GM21737 (cell line): Measurements from ENCODE around the gene ITPR3.

Experiments used
- ATAC-seq: cut with Tn5 transposase; IDR thresholded peaks from one replicate; pipeline ENCODE4 v1.9.1; 2021; ENCODE audit warnings: mild to moderate bottlenecking, moderate library complexity; ENCODE audit not compliant: unreplicated experiment

Gene ITPR3

GRCh38 chr6:33620856-33621710 is at the start of gene ITPR3:
Gene ITPR3 (plus strand): TSS chr6:33621322. CDS start chr6:33621603, 281 bp downstream.
- peak; percentile 61 for ATAC-seq

- ATAC-seq = no peak
Measured at GRCh38 chr6:33571637-33572316, 49.3 kb upstream of the ITPR3 start.

DNA sequence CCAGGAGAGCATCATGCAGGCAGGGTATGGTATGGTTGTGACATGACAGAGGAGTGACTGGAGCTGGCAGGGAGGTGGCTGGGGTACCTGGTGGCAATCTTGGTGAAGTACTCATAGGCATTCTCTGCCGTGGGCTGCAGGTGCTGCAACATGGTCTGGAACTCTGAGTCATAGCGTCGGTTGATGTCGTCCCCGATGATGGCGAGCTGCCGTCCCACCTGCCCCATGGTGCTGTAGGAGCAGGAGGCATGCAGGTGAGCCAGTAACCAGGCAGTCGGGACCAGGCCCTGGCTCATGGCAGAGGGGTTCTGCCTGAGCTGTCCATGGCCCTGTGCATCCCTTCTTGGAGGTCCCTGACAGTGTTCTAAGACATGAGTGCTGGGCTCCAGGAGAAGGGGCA is 45.9 kb upstream of the ITPR3 start:
- no peak for ATAC-seq

DNA sequence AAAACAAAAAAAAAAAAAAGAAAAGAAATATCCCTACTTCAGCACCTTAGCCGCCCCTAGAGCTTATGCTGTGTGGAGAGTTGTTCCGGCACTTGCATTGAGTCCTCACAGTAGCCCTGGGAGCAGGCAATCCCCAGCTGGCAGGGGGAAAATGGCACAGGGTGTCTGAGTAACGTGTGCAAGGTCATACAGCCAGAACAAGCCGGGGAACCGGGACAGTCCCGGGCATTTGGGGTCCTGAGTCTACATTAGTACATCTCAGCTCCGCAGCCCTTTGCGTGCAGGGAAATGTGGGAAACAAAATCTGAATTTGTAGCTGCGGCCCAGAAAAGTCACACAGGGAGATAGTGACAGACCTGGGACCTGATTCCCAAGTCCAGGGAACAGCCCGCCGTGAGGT is 44.5 kb upstream of the ITPR3 start:
- ATAC-seq = no peak

GRCh38 chr6:33577106-33577535 is 44.0 kb upstream of the ITPR3 start:
- no peak for ATAC-seq

DNA sequence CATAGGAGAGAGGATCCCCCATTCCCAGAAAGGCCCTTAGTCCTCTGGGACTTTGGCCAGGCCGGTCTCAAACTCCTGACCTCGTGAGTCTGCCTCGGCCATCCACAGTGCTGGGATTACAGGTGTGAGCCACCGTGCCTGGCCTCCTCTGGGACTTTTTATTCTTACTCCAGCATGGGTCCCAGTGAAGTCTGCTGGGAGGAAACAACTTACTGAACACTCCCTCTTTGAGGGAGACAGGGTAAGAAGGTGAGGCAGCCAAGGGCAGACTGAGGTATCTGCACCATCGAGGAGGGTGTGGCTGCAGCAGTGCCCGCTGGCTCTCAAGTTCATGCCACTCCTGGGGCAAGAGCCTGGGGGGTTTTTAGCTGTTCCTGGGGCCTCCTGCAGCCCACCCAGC is 43.4 kb upstream of the ITPR3 start:
- no peak for ATAC-seq

DNA sequence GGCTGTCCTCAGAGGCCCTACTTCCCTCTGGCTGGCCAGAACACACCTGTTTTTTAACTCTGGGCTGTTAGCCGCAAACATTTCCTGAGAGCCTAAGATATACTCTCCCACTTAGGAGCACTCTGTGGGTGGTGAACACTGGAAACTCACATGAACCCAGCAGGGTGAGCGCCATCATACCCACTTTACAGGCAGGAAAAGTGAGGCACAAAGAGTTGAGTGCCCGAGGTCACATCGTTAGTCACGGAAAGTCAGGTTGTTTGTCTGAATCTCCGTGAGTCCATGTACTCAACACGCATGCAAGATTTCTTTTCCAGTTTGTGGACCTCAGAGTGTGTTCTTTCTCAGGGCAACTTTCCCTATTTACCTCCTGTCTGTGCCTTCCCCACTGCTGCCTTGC is 43.0 kb upstream of the ITPR3 start:
- ATAC-seq = no peak

DNA sequence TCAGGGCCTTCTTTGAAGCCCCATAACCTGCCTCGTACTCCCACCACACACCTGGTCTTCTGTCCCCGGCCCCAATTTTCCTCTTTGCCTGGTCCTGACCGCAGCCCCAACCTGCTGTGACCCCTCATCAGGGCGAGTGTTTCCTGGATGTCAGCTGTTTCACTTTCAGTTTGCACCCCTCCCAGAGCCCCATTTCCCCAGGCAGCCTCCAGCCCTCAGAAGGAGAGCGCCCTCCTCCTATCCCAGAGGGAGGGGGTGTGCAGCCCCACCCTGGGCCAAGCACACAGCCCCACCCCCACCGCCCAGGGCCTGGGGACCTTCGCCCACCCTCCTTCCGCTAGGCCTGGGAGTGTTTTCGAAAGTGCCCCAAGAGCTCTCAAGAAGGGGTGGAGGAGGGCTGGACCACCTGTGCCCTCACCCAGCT is 42.5 kb upstream of the ITPR3 start:
- no peak for ATAC-seq

- ATAC-seq = peak; percentile 87
Measured at GRCh38 chr6:33579828-33580714, 41.1 kb upstream of the ITPR3 start, which contains the start of gene BAK1. Gene BAK1 (minus strand): TSS chr6:33580276. CDS start chr6:33577604, 2,672 bp downstream.

GRCh38 chr6:33581186-33581585 is 39.9 kb upstream of the ITPR3 start:
- ATAC-seq = no peak

DNA sequence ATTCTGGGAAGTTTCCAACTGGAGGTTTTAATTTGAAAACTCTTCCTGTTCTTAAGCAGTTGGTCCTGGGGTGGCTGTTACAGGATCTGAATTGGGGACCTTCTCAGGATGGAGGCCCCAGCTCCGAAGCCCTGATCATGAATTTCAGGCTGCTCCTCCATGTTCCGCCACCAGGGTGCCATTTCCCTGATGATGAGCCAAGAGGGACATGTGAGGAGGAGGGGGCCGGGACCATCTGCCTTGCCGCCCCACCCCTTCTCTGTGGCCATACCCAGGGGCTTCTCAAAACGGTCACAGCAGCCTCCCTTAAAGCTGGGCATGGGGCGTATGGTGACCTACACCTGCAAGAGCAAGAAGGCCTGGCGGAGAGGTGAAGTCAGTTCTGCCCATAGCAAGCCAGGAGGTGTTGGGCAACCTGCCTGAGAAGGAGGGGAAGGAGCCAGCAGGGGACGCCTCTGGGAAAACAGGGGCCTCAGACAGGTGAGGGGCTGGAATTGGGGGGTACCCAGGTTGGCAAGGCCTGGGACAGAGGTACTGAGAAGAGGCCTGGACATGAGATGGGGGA is 37.4 kb upstream of the ITPR3 start:
- no peak for ATAC-seq

DNA sequence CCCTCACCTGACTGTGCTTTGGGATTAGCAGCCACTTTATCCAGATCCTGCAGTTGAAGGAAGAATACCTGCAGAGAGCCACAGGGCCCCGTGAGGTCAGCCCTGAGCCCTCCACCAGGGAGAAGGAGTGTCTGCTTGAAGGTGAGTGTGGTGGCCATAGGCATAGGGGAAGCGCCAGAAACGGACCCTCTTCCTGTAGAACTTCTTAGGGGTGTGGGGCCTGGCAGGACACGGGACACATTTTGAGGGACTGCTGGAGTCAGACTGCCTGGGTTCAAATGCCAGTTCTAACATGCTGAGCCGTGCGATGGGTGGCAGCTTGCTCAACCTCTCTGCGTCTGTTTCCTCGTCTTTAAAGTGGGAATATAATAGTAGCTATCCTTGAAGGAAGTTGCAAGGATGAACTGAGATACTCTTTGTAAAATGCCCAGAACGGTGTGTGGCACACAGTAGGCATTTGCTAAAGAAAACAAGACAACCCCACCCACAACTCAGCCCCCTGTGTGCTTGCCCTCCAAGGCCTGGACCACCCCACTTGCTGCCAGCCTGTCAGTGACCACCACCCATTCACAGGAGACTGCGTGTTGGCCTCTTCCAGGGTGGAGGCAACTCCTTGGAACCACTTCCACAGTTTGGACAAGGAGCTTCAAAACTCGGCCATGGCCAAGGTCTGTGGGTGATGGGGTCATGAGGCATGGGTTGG is 36.3 kb upstream of the ITPR3 start:
- ATAC-seq = no peak

GRCh38 chr6:33585403-33586107 is 35.6 kb upstream of the ITPR3 start:
- no peak for ATAC-seq

- ATAC-seq = no peak
Measured at GRCh38 chr6:33586108-33586640, 34.9 kb upstream of the ITPR3 start.

DNA sequence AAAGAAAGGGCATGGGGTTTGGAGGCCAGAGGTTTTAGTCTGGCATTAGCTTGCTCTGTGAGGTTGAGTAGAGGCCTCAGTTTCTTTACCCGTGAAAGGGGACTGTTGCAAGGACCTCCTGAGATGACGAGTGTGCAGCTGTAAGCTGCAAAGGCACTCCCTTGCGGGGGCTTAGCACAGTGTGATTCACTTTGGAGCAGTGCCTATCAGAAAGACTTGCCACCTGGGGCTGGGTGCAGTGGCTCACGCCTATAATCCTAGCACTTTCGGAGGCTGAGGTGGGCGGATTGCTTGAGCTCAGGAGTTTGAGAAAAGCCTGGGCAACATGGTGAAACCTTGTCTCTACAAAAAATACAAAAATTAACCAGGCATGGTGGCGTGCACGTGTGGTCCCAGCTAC is 33.6 kb upstream of the ITPR3 start:
- no peak for ATAC-seq

DNA sequence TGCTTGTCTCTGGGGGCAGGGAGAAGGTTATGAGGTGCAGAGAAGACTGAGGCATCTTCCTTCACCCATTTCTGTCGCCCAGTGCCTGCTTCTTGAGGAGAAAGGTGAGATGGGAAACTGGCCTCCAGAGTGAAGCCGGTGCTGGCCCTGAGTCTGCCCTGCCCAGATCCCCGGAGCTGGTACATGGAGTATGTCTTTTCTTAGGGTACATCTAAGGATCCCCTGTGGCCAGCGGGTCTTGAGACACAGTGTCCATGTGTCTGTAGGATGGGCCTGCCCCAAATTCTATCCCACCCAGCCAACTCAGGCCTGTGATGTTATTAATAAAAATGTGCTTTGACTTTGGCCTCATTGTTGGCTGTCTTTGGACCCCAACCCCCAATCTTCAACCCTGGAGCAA is 32.2 kb upstream of the ITPR3 start:
- no peak for ATAC-seq

DNA sequence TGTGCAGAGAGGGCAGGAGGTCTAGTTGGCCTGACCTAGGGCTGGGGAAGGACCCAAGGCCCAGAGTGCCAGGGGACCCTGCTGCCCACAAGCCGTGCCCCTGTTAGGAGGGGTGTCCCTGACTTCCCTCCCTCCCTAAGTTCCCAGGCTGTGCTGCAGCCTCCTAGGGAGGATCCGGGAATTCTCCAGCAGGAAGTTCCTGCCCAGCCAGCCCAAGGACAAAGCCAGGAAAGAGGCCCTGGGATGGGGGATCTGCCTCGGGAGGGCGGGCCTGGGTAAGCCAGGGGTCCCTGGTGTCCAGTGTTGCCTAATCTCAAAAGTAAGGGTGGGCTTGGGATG is 31.8 kb upstream of the ITPR3 start:
- no peak for ATAC-seq

- no peak for ATAC-seq
Measured at GRCh38 chr6:33589731-33590530, 31.2 kb upstream of the ITPR3 start.
